ENCODE data around the gene PTPN14.

PTPN14 gene

GRCh38 chr1:214454569-214455396 is 96.6 kb downstream of the PTPN14 start:
- TF ChIP-seq, protein P1, sequence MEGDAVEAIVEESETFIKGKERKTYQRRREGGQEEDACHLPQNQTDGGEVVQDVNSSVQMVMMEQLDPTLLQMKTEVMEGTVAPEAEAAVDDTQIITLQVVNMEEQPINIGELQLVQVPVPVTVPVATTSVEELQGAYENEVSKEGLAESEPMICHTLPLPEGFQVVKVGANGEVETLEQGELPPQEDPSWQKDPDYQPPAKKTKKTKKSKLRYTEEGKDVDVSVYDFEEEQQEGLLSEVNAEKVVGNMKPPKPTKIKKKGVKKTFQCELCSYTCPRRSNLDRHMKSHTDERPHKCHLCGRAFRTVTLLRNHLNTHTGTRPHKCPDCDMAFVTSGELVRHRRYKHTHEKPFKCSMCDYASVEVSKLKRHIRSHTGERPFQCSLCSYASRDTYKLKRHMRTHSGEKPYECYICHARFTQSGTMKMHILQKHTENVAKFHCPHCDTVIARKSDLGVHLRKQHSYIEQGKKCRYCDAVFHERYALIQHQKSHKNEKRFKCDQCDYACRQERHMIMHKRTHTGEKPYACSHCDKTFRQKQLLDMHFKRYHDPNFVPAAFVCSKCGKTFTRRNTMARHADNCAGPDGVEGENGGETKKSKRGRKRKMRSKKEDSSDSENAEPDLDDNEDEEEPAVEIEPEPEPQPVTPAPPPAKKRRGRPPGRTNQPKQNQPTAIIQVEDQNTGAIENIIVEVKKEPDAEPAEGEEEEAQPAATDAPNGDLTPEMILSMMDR (IDR thresholded peaks at IDR 0.05; ENCODE audit: insufficient read depth, low read depth, low read length, missing control alignments), result no peak
- no peak for DNase-seq (ENCODE audit: low read depth)
- H3K4me3 ChIP-seq (ENCODE audit: low read depth, low read length), result no peak overlapping the region

DNA sequence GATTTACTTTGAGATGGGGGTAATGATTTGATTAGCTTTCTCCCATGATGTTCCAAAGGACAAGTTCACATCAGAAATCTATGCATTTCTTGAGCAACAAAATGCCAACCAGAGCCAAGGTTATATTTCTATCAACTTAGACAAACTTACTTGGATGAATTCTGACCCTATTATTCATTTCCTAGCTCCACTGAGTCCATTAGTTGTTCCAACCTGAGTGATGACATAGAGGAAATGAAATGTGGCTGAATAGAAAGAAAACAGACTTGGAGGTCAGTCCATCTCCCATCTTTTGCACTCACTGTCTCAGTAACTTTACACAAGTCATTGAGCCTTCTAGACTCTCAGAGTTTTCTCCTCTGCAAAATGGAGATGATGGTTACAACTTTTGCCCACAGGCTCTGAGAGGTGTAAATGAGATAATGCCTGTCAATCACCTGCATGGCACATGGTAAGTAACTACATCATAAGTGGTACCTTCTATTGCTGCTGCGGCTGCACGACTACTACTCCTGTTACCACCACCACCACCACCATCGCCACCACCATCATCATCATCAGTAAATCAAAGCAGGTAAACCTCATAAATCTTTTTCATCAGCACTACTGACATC is 98.2 kb downstream of the PTPN14 start:
- TF ChIP-seq, protein P1 (IDR thresholded peaks at IDR 0.05; ENCODE audit: insufficient read depth, low read depth, low read length, missing control alignments), result no peak
- DNase-seq (ENCODE audit: low read depth), result no peak
- no peak overlapping the region for H3K4me3 ChIP-seq (ENCODE audit: low read depth, low read length)

DNA sequence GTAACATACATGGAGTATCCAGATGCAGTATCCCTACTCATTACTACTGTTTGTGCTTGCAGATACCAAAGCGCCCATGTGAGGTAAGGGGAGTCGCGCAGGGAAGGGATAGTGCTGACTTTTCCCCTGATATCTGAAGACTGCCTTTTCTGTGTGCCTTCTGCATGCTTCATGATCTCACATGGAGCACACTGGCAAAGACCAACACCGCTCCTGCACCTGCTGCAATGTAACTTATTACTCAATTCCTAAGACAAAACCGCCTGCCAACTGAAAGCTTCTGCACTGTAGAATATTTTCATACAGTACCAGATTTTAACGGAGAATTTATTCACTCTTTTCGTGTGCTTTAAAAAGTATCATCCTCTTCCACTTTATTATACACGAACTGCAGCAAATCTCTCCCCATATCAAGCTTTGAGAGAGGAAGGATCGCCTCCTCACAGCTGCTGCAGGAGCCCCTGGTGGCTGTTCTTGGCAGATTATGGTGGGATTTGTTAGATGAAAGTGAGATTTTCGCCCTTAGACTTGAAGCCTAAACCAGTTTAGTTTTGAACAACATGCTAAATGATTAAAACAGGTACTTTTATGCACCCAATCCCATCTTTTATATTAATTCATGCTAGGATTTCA is 99.1 kb downstream of the PTPN14 start:
- no peak overlapping the region for H3K4me3 ChIP-seq (ENCODE audit: low read depth, low read length)
- TF ChIP-seq, protein P1 (IDR thresholded peaks at IDR 0.05; ENCODE audit: insufficient read depth, low read depth, low read length, missing control alignments), result no peak
- no peak for DNase-seq (ENCODE audit: low read depth)

DNA sequence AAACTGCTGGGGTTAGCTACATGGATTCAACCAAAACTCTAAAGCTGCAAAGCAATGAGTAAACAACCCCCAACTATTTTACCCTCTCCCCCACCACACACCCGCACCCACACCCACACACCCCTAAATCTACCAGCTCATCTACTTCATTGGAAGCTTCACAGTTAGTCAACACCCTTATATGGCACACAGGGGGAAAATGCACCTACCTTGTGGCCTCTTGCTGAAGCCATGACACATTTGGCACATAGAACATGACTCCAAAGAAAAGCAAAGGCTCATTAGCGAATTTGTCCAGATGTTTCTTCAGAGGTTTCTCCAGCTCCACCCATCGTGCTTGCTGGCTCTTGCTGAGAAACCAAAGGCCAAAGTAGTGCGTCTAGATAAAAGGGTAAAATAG is 99.8 kb downstream of the PTPN14 start:
- TF ChIP-seq, protein P1 (IDR thresholded peaks at IDR 0.05; ENCODE audit: insufficient read depth, low read depth, low read length, missing control alignments), result no peak
- no peak for DNase-seq (ENCODE audit: low read depth)

DNA sequence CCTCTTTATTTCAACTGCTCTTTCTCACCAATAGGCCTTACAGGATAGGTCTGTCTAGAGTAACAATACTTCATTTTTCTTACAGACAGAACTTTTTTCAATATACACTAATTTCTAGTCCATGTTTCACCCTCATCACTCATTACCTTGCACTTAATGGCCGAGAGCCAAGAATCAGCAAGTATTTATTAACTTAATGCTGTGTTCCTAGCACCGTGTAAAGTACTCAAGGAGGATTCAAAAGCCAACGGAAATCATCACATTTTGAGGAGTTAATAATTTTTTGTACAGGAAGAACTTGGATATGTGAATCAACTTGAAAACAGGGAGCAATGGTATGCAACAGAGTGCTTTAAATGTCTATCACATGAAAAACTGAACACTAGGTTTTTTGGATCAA is 102.0 kb downstream of the PTPN14 start:
- TF ChIP-seq, protein P1 (IDR thresholded peaks at IDR 0.05; ENCODE audit: insufficient read depth, low read depth, low read length, missing control alignments), result no peak
- no peak for DNase-seq (ENCODE audit: low read depth)

More for the DNA sequence above, 99.8 kb downstream of the PTPN14 start:
- no peak overlapping the region for H3K4me3 ChIP-seq (ENCODE audit: low read depth, low read length)

DNA sequence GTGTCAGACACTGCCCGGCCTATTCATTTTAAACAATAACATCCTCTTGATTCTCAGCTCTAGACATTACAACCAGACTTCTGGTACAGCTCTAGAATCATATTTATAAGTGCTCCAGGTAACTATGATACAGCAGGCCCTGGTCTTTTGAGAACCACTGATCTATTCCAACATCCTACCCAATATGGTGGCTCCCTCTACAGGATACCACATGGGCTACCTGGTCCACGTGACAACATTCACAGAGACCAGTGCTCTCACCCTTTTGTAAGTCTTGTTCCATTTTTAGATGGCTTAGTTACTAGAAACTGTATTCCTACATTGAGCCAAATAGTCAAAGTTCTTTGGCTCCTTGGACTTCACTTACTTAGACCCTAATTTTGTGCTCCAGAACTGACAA is 102.9 kb downstream of the PTPN14 start:
- DNase-seq (ENCODE audit: low read depth), result no peak
- TF ChIP-seq, protein P1 (IDR thresholded peaks at IDR 0.05; ENCODE audit: insufficient read depth, low read depth, low read length, missing control alignments), result no peak
- no peak overlapping the region for H3K4me3 ChIP-seq (ENCODE audit: low read depth, low read length)

More for the DNA sequence above, 102.0 kb downstream of the PTPN14 start:
- H3K4me3 ChIP-seq (ENCODE audit: low read depth, low read length), result no peak overlapping the region
